GM12878 (cell line): ENCODE results near the gene SF3B5. TPM values are rescaled to one million over a fixed set of nuclear protein-coding genes. Genes with fewer than 3 reads are reported as not detected.

ENCODE experiments used
- BMI1 ChIP-seq: fragments of 450-650 bp; IDR thresholded peaks from 2 replicates; pipeline ENCODE4 v1.6.1; 2016; ENCODE audit warnings: mild to moderate bottlenecking, moderate library complexity, borderline replicate concordance
- ELK1 ChIP-seq: IDR thresholded peaks from 2 replicates; pipeline ENCODE4 v1.6.1; 2012; ENCODE audit warnings: low read depth, low read length, improper control_type of control experiment
- ESRRA ChIP-seq: IDR thresholded peaks from 2 replicates; pipeline ENCODE4 v1.6.1; 2012; ENCODE audit warnings: mild to moderate bottlenecking, low read length, improper control_type of control experiment
- GATAD2B ChIP-seq: fragments of 450-650 bp; conservative IDR thresholded peaks from 2 replicates; pipeline ENCODE4 v1.6.1; 2017; ENCODE audit warnings: low read depth, mild to moderate bottlenecking, moderate library complexity
- IKZF2 ChIP-seq, 2 experiments: fragments of 450-650 bp; IDR thresholded peaks; 2 replicates each; pipeline ENCODE4 v1.6.1; 2017; ENCODE audit warnings: mild to moderate bottlenecking in 2 of 2, moderate library complexity in 2 of 2
- LARP7 ChIP-seq: fragments of 450-650 bp; IDR thresholded peaks from 2 replicates; pipeline ENCODE4 v1.6.1; 2017; ENCODE audit warnings: mild to moderate bottlenecking
- MXI1 ChIP-seq: fragments of 150-350 bp; IDR thresholded peaks from 2 replicates; pipeline ENCODE4 v1.6.1; 2011; ENCODE audit warnings: low read depth, mild to moderate bottlenecking, inconsistent platforms, low read length, improper control_type of control experiment
- NFYB ChIP-seq: IDR thresholded peaks from 2 replicates; pipeline ENCODE4 v1.6.1; 2011; ENCODE audit warnings: low read depth, mild to moderate bottlenecking, low read length, improper control_type of control experiment, moderate library complexity; ENCODE audit not compliant: insufficient read depth
- RAD51 ChIP-seq: fragments of 450-650 bp; IDR thresholded peaks from 2 replicates; pipeline ENCODE4 v1.6.1; 2016; ENCODE audit warnings: moderate library complexity, mild to moderate bottlenecking, inconsistent platforms
- RCOR1 ChIP-seq: conservative IDR thresholded peaks from 2 replicates; pipeline ENCODE4 v1.6.1; 2012; ENCODE audit warnings: low read depth, low read length, improper control_type of control experiment
- RELA ChIP-seq: fragments of 450-650 bp; IDR thresholded peaks from 2 replicates; pipeline ENCODE4 v1.8.0; 2014; ENCODE audit warnings: borderline replicate concordance; ENCODE audit not compliant: partially characterized antibody
- YBX1 ChIP-seq: fragments of 450-650 bp; IDR thresholded peaks from 2 replicates; pipeline ENCODE4 v1.6.1; 2016; ENCODE audit warnings: antibody characterized with exemption
- ZBTB40 ChIP-seq: fragments of 450-650 bp; IDR thresholded peaks from 2 replicates; pipeline ENCODE4 v1.6.1; 2016; ENCODE audit warnings: mild to moderate bottlenecking, moderate library complexity, borderline replicate concordance
- polyA plus RNA-seq, 11 experiments: library from polyadenylated mRNA; depleted of rRNA in 4 of 11; unstranded in 6 of 11; stranded (reverse) in 5 of 11; fragments of >200 nt; fragmentation: Nextera tagmentation in 4 of 11; fragmentation: Illumina TruSeq in 1 of 11; extraction: Ambion mirVana in 4 of 11; extraction: Trizol in 1 of 11; gene quantifications; 1 replicate in 1 of 11; 2 replicates in 10 of 11; pipeline versions ENCODE4 v1.2.1 to v1.2.3, GENCODE V29; 2011 to 2016; ENCODE audit warnings: inconsistent platforms in 2 of 11, missing spikeins in 2 of 11, low read depth in 1 of 11
- total RNA-seq, 4 experiments: library from RNA; depleted of rRNA in 3 of 4; stranded (reverse); fragments of >200 nt in 3 of 4; fragmentation: Illumina TruSeq in 1 of 4; extraction: Trizol in 1 of 4; gene quantifications; 2 replicates each; pipeline versions ENCODE4 v1.2.1 to v1.2.3, GENCODE V29; 2013 to 2021

Gene SF3B5
- total and polyA plus RNA-seq, 10 of the 15 experiments (the other 5 are each of a cell fraction or from before 2014, with no cell fraction given), result 220 to 864 (median 341) TPM

GRCh38 chr6:144075187-144075586, 20.2 kb downstream of the SF3B5 start (continued):
- TF ChIP-seq BMI1 (no peak), IKZF2 (IDR thresholded peaks at IDR 0.05) (peak; percentile 51 to 80), RCOR1 (no peak), LARP7 (no peak), RAD51 (no peak), NFYB (no peak), RELA (peak; percentile 88), ELK1 (no peak), ESRRA (no peak), GATAD2B (peak; percentile 66), ZBTB40 (no peak), MXI1 (no peak), YBX1 (no peak)
